ENCODE measurements around the gene NHLRC1.

Gene NHLRC1

DNA sequence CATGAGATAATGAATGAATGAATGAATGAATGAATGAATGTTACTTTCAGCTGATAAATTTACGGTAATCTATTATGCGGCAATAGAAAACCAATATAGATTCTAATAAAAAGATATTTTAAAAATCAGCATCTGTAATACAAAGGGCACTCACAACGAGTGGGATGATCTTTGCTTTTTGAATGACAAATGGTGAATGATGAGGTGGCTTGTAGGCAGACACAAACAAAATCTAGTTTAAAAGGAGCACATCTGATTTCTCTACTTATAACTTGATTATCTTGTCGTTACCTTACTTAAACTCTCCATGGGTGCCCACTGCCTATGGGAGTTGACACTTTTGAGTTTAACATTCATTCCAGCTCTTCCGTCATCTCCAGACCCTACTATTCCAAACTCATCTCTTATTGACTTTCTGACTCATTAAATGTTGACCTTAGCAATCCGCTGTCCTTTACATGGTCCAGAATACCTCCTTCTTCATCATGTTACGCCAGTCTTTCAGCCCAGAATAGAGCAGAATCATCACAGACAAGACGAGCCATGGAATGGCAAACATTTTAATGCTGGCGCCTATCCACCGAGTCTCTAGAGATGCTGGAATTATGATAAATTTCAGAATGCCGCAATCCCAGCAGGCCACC is 41.3 kb downstream of the NHLRC1 start:
- Histone ChIP-seq H3K4me2 (no peak overlapping the region), H3K9me3 (replicated peaks in 1 of 11) (peaks cover 0 to 12% (median 4%) of the 10 kb centered on the region in 11 experiments; a peak in 13 of 22 replicates), H3K4me3 (no peak overlapping the region), H3K27ac (no peak overlapping the region), H3K4me1 (peaks cover 0 to 14% (median 3%) of the 10 kb centered on the region in 10 experiments; a peak in 8 of 20 replicates), H3K9ac (no peak overlapping the region), H3K27me3 (no peaks in the 10 kb centered on the region), H4K20me1 (no peaks in the 10 kb centered on the region), H3K36me3 (no peaks in the 10 kb centered on the region)
- no peak for TF ChIP-seq Cebpa-rat (IDR thresholded peaks at IDR 0.05)

DNA sequence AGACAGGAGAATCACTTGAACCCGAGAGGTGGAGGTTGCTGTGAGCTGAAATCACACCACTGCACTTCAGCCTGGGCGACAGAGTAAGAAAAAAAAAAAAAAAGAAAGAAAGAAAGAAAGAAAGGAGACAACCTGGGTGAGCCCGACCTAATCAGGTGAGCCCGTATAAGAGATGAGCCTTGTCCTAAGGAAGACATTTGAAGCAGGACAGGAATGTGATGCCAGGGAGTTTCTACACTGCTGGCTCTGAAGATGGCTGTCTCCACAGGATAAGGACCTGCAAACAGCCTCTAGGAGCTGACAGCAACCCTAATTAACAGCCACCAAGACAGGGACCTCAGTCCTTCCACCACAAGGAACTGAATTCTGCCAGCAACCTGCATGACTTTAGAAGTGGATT is 41.9 kb downstream of the NHLRC1 start:
- no peaks in the 10 kb centered on the region for H4K20me1 ChIP-seq
- no peak overlapping the region for H3K4me2 ChIP-seq
- no peaks in the 10 kb centered on the region for H3K27me3 ChIP-seq
- peaks cover 0 to 14% (median 3%) of the 10 kb centered on the region in 10 experiments; a peak in 8 of 20 replicates for H3K4me1 ChIP-seq
- peaks cover 4 to 18% (median 10%) of the 10 kb centered on the region in 11 experiments for H3K9me3 ChIP-seq (replicated peaks in 1 of 11)
- no peak overlapping the region for H3K9ac ChIP-seq
- no peaks in the 10 kb centered on the region for H3K36me3 ChIP-seq
- no peak overlapping the region for H3K4me3 ChIP-seq
- no peak for TF ChIP-seq Cebpa-rat (IDR thresholded peaks at IDR 0.05)
- H3K27ac ChIP-seq, result no peak overlapping the region

DNA sequence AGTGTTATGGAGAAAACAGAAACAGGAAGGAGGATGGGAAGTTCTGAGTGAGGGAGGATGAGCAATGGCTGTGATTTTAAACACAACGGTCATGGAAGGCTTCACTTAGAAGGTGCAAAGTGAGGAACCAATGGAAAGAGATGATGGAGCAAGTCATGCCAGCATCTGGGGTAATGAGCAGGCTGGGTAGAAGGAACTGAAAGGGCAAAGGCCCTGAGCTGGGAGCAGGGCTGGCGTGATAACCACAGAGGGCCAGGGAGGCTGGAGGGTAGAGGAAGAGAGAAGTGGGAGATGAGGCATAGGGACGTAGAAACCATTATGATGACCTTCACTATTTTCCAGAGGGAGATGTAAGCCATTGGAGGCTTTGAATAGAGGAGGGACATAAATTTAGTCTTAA is 43.6 kb downstream of the NHLRC1 start:
- Histone ChIP-seq H3K27me3 (no peaks in the 10 kb centered on the region), H3K9ac (no peak overlapping the region), H4K20me1 (no peaks in the 10 kb centered on the region), H3K4me3 (no peak overlapping the region), H3K4me1 (peaks cover 0 to 14% (median 3%) of the 10 kb centered on the region in 10 experiments; a peak in 8 of 20 replicates), H3K36me3 (no peaks in the 10 kb centered on the region), H3K27ac (no peak overlapping the region), H3K9me3 (replicated peaks in 1 of 11) (peaks cover 20 to 31% (median 26%) of the 10 kb centered on the region in 11 experiments), H3K4me2 (peak overlapping the region in 4 of 11 experiments; percentile 10 to 53 (median 46); a peak in 6 of 22 replicates)
- no peak for TF ChIP-seq Cebpa-rat (IDR thresholded peaks at IDR 0.05)

DNA sequence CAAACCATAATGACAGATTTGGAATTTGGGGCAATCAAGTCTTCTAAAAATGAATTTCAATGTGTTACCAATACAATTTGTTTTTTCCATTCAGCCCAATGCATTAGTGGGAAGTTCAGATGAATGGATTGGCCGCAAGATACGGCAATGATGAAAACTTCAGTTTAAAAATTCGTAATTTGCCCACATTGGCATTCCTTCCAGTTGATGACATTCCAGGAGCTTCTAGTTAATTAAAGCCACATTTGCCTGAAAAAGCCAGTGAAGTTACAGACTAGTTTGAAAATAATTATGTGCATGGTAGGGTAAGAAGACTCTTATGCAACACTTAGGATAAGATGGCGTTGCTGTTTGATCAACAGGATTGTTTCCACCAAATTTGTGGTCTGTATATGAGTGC is 46.2 kb downstream of the NHLRC1 start:
- Histone ChIP-seq H4K20me1 (no peaks in the 10 kb centered on the region), H3K27ac (no peak overlapping the region)

DNA sequence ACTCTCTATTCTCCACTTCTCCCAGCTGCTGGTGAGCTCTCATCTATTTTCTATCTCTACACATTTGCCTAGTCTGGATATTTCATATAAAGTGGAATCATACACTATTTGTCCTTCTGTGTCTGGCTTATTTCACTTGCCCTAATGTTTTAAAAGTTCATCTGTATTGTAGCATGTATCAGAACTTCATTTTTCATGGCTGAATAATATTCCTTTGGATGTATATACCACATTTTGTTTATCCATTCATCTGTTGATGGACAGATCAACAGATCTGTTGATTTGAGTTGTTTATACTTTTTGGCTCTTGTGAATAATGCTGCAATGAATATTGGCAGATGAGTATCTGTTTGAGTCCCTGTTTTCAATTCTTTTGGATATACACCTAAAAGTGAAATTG is 49.6 kb downstream of the NHLRC1 start:
- no peak overlapping the region for H3K9ac ChIP-seq
- no peaks in the 10 kb centered on the region for H4K20me1 ChIP-seq
- no peak overlapping the region for H3K4me3 ChIP-seq
- no peak overlapping the region for H3K4me2 ChIP-seq
- no peaks in the 10 kb centered on the region for H3K36me3 ChIP-seq
- H3K4me1 ChIP-seq, result no peaks in the 10 kb centered on the region
- H3K27me3 ChIP-seq, result no peaks in the 10 kb centered on the region
- TF ChIP-seq Cebpa-rat (IDR thresholded peaks at IDR 0.05), result no peak
- peaks cover 21 to 45% (median 32%) of the 10 kb centered on the region in 11 experiments for H3K9me3 ChIP-seq (replicated peaks in 1 of 11)
- no peak overlapping the region for H3K27ac ChIP-seq

More for the DNA sequence above, 46.2 kb downstream of the NHLRC1 start:
- no peak overlapping the region for H3K4me2 ChIP-seq
- H3K27me3 ChIP-seq, result no peaks in the 10 kb centered on the region
- no peak overlapping the region for H3K4me3 ChIP-seq
- H3K4me1 ChIP-seq, result peaks cover 0 to 14% (median 3%) of the 10 kb centered on the region in 10 experiments; a peak in 8 of 20 replicates
- H3K9me3 ChIP-seq (replicated peaks in 1 of 11), result peaks cover 21 to 45% (median 32%) of the 10 kb centered on the region in 11 experiments
- no peak for TF ChIP-seq Cebpa-rat (IDR thresholded peaks at IDR 0.05)
- no peak overlapping the region for H3K9ac ChIP-seq
- H3K36me3 ChIP-seq, result no peaks in the 10 kb centered on the region

DNA sequence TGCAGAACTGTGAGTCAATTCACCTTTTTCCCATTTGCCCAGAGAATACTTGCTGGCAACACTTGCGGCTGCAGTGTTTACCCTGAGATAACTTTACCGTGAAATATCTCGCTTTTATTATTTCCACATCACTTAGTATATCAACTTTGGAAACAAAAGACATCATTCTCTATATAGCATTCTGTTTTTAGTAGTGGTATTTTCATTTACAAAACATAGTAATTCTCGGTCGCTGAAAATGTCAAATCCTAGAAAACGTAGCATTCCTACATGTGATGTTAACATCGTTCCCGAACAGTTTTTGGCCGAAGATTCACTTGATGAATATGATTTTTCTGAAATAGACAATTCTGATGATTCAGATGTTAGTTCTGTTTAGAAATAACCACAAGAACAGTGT is 52.0 kb downstream of the NHLRC1 start:
- Histone ChIP-seq H3K9me3 (replicated peaks in 1 of 11) (peaks cover 12 to 34% (median 25%) of the 10 kb centered on the region in 11 experiments), H3K4me1 (no peaks in the 10 kb centered on the region), H3K36me3 (no peaks in the 10 kb centered on the region), H3K4me3 (no peak overlapping the region), H4K20me1 (no peaks in the 10 kb centered on the region), H3K9ac (no peak overlapping the region), H3K4me2 (no peak overlapping the region), H3K27ac (no peak overlapping the region), H3K27me3 (no peaks in the 10 kb centered on the region)
- TF ChIP-seq Cebpa-rat (IDR thresholded peaks at IDR 0.05), result no peak

All from BLaER1 treated with 17β-estradiol and CSF1 and Interleukin-3, amounts not matched to agents 10 nM and 100 nM (cell line).